GM12878 (cell line): ENCODE measurements around the gene EVI5L. TPM values are rescaled to one million over a fixed set of nuclear protein-coding genes. Genes with fewer than 3 reads are reported as not detected.

Experiments
- ATAC-seq: fragments of 200-7000 bp; cut with Tn5 transposase; 3 replicates; pipeline ENCODE4 v1.9.1; 2020; ENCODE audit warnings: mild to moderate bottlenecking, moderate library complexity
- BruUV-seq: library from RNA; stranded (reverse); fragments of 400-500 nt; replicated peaks from 2 replicates; lab custom pipeline; 2021; lab: Mats Ljungman, UMichigan
- CTCF ChIA-PET: fragments of 300-600 bp; sonication (Branson Sonifier 250); formaldehyde crosslinking; extraction: SDS; loops from one replicate; lab custom pipeline; 2021; ENCODE audit warnings: inconsistent platforms; lab: Yijun Ruan, JAX
- POLR2A ChIA-PET: fragments of 350-600 bp; formaldehyde crosslinking; extraction: SDS; loops from one replicate; lab custom pipeline; 2021; ENCODE audit warnings: inconsistent platforms; lab: Charles Lee
- RAD21 ChIA-PET: fragments of 300-600 bp; sonication (Branson Sonifier 250); formaldehyde crosslinking; loops from one replicate; lab custom pipeline; 2023; ENCODE audit warnings: antibody characterized with exemption; ENCODE audit not compliant: unreplicated experiment; lab: Charles Lee
- SMC1A ChIA-PET: fragments of 300-600 bp; sonication (Branson Sonifier 250); formaldehyde crosslinking; loops from one replicate; lab custom pipeline; 2023; ENCODE audit not compliant: unreplicated experiment, uncharacterized antibody; lab: Charles Lee
- DNase-seq: peaks from one replicate; pipeline ENCODE4 v3.0.0-alpha.2; 2011; ENCODE audit warnings: low read depth, low spot score
- FAIRE-seq: peaks from 3 replicates; lab custom pipeline; 2011; peaks lifted over from hg19 to GRCh38; lab: Jason Lieb, UNC
- H2AFZ ChIP-seq: 2 replicates; pipeline ENCODE4 v1.6.0; 2011; ENCODE audit warnings: low read depth, low read length, control low read depth; ENCODE audit not compliant: control insufficient read depth
- H3K27ac ChIP-seq: 2 replicates; pipeline ENCODE4 v1.5.1; 2011; ENCODE audit warnings: control low read depth; ENCODE audit not compliant: control insufficient read depth, insufficient read depth
- H3K27me3 ChIP-seq, 2 experiments: replicated peaks in 1 of 2; 2 replicates each; pipeline versions ENCODE4 v1.6.0 to v1.6.1; 2011; ENCODE audit warnings: low read length in 1 of 2; ENCODE audit not compliant: control insufficient read depth in 2 of 2, insufficient read depth in 2 of 2
- H3K36me3 ChIP-seq, 2 experiments: 2 replicates each; pipeline ENCODE4 v1.5.1; 2011; ENCODE audit warnings: low read length in 1 of 2; ENCODE audit not compliant: control insufficient read depth in 2 of 2, insufficient read depth in 2 of 2
- H3K4me1 ChIP-seq: 2 replicates; pipeline ENCODE4 v1.6.1; 2011; ENCODE audit warnings: mild to moderate bottlenecking, low read length, moderate library complexity, mixed read lengths; ENCODE audit not compliant: control insufficient read depth, insufficient read depth
- H3K4me2 ChIP-seq: 2 replicates; pipeline ENCODE4 v1.6.0; 2011; ENCODE audit warnings: control low read depth; ENCODE audit not compliant: control insufficient read depth, insufficient read depth
- H3K4me3 ChIP-seq: fragments of 200-600 bp; sonication (generic); 2 replicates; pipeline ENCODE4 v1.5.1; 2016
- H3K79me2 ChIP-seq: 2 replicates; pipeline ENCODE4 v1.6.0; 2011; ENCODE audit warnings: low read length; ENCODE audit not compliant: control insufficient read depth, insufficient read depth
- H3K9ac ChIP-seq: 2 replicates; pipeline ENCODE4 v1.8.0; 2011; ENCODE audit warnings: low read length, control low read depth, mixed read lengths; ENCODE audit not compliant: control insufficient read depth, insufficient read depth
- H3K9me3 ChIP-seq: replicated peaks from 3 replicates; pipeline ENCODE4 v1.5.1; 2011; ENCODE audit warnings: mild to moderate bottlenecking, low read length; ENCODE audit not compliant: control insufficient read depth, insufficient read depth
- H4K20me1 ChIP-seq: 2 replicates; pipeline ENCODE4 v1.6.0; 2011; ENCODE audit not compliant: control insufficient read depth, insufficient read depth
- BMI1 ChIP-seq: fragments of 450-650 bp; IDR thresholded peaks from 2 replicates; pipeline ENCODE4 v1.6.1; 2016; ENCODE audit warnings: mild to moderate bottlenecking, moderate library complexity, borderline replicate concordance
- CBFB ChIP-seq: IDR thresholded peaks from 2 replicates; pipeline ENCODE4 v1.6.1; 2016; ENCODE audit warnings: antibody characterized with exemption, low read depth
- CEBPB ChIP-seq, 2 experiments: fragments of 150-350 bp in 1 of 2; IDR thresholded peaks; 2 replicates each; pipeline ENCODE4 v1.6.1; 2012 to 2014; ENCODE audit warnings: low read depth in 2 of 2, low read length in 2 of 2, borderline replicate concordance in 1 of 2, inconsistent platforms in 1 of 2
- CREM ChIP-seq: IDR thresholded peaks from 2 replicates; pipeline ENCODE4 v1.6.1; 2014; ENCODE audit warnings: antibody characterized with exemption, low read depth
- GABPA ChIP-seq: IDR thresholded peaks from 2 replicates; pipeline ENCODE4 v1.6.1; 2014; ENCODE audit warnings: antibody characterized with exemption, low read depth, mild to moderate bottlenecking, inconsistent platforms
- POU2F2 ChIP-seq: IDR thresholded peaks from 3 replicates; pipeline ENCODE4 v1.6.1; 2011; ENCODE audit warnings: low read depth, mild to moderate bottlenecking, low read length, borderline replicate concordance
- STAT1 ChIP-seq: fragments of 450-650 bp; conservative IDR thresholded peaks from 2 replicates; pipeline ENCODE4 v1.6.1; 2014; ENCODE audit warnings: antibody characterized with exemption, mild to moderate bottlenecking
- ZNF217 ChIP-seq: fragments of 450-650 bp; IDR thresholded peaks from 2 replicates; pipeline ENCODE4 v1.6.1; 2017; ENCODE audit warnings: antibody characterized with exemption, mild to moderate bottlenecking
- WGBS: methylation state at CpG from one replicate; pipeline ENCODE4 v1.1.6; 2016; ENCODE audit warnings: low lambda C conversion rate; ENCODE audit not compliant: insufficient replicate concordance, insufficient coverage; ENCODE audit errors: missing lambda C conversion rate; 5-methylcytosine and 5-hydroxymethylcytosine counted together
- in situ Hi-C: fragments of 300-500 bp; cut with MboI; formaldehyde crosslinking; loops from 9 replicates; pipeline ENCODE4 v1.14.3; 2018; ENCODE audit warnings: mixed read lengths
- intact Hi-C: fragments of 100-400 bp; cut with micrococcal nuclease; formaldehyde crosslinking; loops from one replicate; pipeline ENCODE4 v1.14.2; 2022; ENCODE audit not compliant: unreplicated experiment
- polyA plus RNA-seq, 11 experiments: library from polyadenylated mRNA; depleted of rRNA in 4 of 11; unstranded in 6 of 11; stranded (reverse) in 5 of 11; fragments of >200 nt; fragmentation: Nextera tagmentation in 4 of 11; fragmentation: Illumina TruSeq in 1 of 11; extraction: Ambion mirVana in 4 of 11; extraction: Trizol in 1 of 11; gene quantifications; 1 replicate in 1 of 11; 2 replicates in 10 of 11; pipeline versions ENCODE4 v1.2.1 to v1.2.3, GENCODE V29; 2011 to 2016; ENCODE audit warnings: inconsistent platforms in 2 of 11, missing spikeins in 2 of 11, low read depth in 1 of 11
- total RNA-seq, 4 experiments: library from RNA; depleted of rRNA in 3 of 4; stranded (reverse); fragments of >200 nt in 3 of 4; fragmentation: Illumina TruSeq in 1 of 4; extraction: Trizol in 1 of 4; gene quantifications; 2 replicates each; pipeline versions ENCODE4 v1.2.1 to v1.2.3, GENCODE V29; 2013 to 2021
- TF ChIP-seq, protein P1 (sequence below): IDR thresholded peaks from 2 replicates; pipeline ENCODE4 v1.6.1; 2012; ENCODE audit warnings: low read depth, low read length, improper control_type of control experiment
- TF ChIP-seq, protein P2 (sequence below): fragments of 450-650 bp; formaldehyde crosslinking; IDR thresholded peaks from 2 replicates; pipeline ENCODE4 v1.5.0; 2022; ENCODE audit warnings: mild to moderate bottlenecking, missing genetic modification characterization
- TF ChIP-seq, protein P3 (sequence below): fragments of 450-650 bp; formaldehyde crosslinking; IDR thresholded peaks from 2 replicates; pipeline ENCODE4 v1.4.0; 2020; ENCODE audit warnings: mild to moderate bottlenecking, moderate library complexity

EVI5L gene
- total and polyA plus RNA-seq, 10 of the 15 experiments (the other 5 are each of a cell fraction or from before 2014, with no cell fraction given) = 0.23 to 13.8 (median 5.0) TPM

DNA sequence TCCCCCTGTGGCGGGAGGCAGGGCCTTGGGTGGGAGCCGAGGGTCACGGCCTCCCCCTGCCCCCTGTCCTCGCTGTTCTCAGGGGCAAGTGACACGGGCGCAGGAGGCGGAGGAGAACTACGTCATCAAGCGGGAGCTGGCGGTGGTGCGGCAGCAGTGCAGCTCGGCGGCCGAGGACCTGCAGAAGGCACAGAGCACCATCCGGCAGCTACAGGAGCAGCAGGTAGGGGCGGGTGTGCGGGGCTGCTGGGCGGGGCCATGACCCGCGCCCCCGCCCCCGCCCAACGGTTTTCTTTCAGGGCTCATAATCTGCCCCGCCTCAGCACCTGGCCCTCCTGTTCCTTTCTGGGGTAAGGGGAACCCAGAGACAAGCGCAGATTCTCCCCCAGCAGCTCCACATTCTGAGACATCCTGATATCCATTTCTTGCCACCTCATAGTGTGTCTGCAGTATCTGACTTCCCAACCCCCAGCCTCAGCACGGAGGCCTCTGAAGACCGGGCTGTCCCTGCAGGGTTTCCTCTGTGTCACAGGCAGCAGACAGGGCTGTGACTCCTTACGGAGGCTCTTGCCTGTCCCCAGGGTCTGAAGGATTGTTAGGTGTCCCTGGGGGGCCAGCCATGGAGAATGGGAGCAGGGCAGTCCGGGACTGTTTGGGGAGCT is 28.2 kb downstream of the EVI5L start:
- Histone ChIP-seq H3K9me3 (no peaks in the 10 kb centered on the region; the same call in 2 of the 3 replicates), H3K27ac (no peak overlapping the region), H3K27me3 (peaks cover 0 to 8% of the 10 kb centered on the region in 2 experiments; a peak in 3 of 4 replicates), H3K79me2 (no peaks in the 10 kb centered on the region), H3K36me3 (no peaks in the 10 kb centered on the region), H4K20me1 (no peaks in the 10 kb centered on the region), H2AFZ (no peak overlapping the region), H3K9ac (no peak overlapping the region), H3K4me2 (no peak overlapping the region), H3K4me3 (no peak overlapping the region), H3K4me1 (peaks cover 7% of the 10 kb centered on the region; the same call in 1 of the 2 replicates)
- ChIA-PET CTCF (interaction anchor here (1.6 kb wide), 1 partner anchor 11 kb away, joined by 5 read pairs; no protein-coding TSS in a partner anchor), RAD21 (no interaction called here), SMC1A (no interaction called here), POLR2A (no interaction called here)
- no peak for FAIRE-seq
- 33% methylated on average over 17 of the region's 29 CpGs for WGBS
- no TSS peak for BruUV-seq
- TF ChIP-seq GABPA (no peak), CBFB (no peak), CREM (no peak), BMI1 (no peak), STAT1 (no peak), ZNF217 (no peak), POU2F2 (no peak), CEBPB (IDR thresholded peaks at IDR 0.05; ENCODE audit: borderline replicate concordance in 1 of 2, low read depth in 2 of 2, low read length in 2 of 2) (no peak)
- TF ChIP-seq, protein P1, sequence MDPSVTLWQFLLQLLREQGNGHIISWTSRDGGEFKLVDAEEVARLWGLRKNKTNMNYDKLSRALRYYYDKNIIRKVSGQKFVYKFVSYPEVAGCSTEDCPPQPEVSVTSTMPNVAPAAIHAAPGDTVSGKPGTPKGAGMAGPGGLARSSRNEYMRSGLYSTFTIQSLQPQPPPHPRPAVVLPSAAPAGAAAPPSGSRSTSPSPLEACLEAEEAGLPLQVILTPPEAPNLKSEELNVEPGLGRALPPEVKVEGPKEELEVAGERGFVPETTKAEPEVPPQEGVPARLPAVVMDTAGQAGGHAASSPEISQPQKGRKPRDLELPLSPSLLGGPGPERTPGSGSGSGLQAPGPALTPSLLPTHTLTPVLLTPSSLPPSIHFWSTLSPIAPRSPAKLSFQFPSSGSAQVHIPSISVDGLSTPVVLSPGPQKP = no peak
- TF ChIP-seq, protein P2, sequence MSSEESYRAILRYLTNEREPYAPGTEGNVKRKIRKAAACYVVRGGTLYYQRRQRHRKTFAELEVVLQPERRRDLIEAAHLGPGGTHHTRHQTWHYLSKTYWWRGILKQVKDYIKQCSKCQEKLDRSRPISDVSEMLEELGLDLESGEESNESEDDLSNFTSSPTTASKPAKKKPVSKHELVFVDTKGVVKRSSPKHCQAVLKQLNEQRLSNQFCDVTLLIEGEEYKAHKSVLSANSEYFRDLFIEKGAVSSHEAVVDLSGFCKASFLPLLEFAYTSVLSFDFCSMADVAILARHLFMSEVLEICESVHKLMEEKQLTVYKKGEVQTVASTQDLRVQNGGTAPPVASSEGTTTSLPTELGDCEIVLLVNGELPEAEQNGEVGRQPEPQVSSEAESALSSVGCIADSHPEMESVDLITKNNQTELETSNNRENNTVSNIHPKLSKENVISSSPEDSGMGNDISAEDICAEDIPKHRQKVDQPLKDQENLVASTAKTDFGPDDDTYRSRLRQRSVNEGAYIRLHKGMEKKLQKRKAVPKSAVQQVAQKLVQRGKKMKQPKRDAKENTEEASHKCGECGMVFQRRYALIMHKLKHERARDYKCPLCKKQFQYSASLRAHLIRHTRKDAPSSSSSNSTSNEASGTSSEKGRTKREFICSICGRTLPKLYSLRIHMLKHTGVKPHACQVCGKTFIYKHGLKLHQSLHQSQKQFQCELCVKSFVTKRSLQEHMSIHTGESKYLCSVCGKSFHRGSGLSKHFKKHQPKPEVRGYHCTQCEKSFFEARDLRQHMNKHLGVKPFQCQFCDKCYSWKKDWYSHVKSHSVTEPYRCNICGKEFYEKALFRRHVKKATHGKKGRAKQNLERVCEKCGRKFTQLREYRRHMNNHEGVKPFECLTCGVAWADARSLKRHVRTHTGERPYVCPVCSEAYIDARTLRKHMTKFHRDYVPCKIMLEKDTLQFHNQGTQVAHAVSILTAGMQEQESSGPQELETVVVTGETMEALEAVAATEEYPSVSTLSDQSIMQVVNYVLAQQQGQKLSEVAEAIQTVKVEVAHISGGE (CRISPR knock-in tag) = no peak
- TF ChIP-seq, protein P3, sequence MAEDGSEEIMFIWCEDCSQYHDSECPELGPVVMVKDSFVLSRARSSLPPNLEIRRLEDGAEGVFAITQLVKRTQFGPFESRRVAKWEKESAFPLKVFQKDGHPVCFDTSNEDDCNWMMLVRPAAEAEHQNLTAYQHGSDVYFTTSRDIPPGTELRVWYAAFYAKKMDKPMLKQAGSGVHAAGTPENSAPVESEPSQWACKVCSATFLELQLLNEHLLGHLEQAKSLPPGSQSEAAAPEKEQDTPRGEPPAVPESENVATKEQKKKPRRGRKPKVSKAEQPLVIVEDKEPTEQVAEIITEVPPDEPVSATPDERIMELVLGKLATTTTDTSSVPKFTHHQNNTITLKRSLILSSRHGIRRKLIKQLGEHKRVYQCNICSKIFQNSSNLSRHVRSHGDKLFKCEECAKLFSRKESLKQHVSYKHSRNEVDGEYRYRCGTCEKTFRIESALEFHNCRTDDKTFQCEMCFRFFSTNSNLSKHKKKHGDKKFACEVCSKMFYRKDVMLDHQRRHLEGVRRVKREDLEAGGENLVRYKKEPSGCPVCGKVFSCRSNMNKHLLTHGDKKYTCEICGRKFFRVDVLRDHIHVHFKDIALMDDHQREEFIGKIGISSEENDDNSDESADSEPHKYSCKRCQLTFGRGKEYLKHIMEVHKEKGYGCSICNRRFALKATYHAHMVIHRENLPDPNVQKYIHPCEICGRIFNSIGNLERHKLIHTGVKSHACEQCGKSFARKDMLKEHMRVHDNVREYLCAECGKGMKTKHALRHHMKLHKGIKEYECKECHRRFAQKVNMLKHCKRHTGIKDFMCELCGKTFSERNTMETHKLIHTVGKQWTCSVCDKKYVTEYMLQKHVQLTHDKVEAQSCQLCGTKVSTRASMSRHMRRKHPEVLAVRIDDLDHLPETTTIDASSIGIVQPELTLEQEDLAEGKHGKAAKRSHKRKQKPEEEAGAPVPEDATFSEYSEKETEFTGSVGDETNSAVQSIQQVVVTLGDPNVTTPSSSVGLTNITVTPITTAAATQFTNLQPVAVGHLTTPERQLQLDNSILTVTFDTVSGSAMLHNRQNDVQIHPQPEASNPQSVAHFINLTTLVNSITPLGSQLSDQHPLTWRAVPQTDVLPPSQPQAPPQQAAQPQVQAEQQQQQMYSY (CRISPR knock-in tag) = no peak
- intact Hi-C loops (no loop called here), in situ Hi-C loops (no loop called here)
- no peak for ATAC-seq
- no peak for DNase-seq
